AG09309 (cell line): ENCODE measurements around the gene ADCY1.

ENCODE experiments used
- DNase-seq: peaks from one replicate; pipeline ENCODE4 v3.0.0-alpha.2; 2010; ENCODE audit warnings: low read depth
- H3K4me3 ChIP-seq: 2 replicates; pipeline ENCODE4 v1.5.1; 2011; ENCODE audit warnings: mild to moderate bottlenecking, low read depth, low read length, moderate library complexity; ENCODE audit not compliant: control insufficient read depth
- TF ChIP-seq, protein P1 (sequence below): IDR thresholded peaks from 2 replicates; pipeline ENCODE4 v1.5.1; 2011; ENCODE audit warnings: mild to moderate bottlenecking, low read depth, low read length, inconsistent platforms; ENCODE audit not compliant: insufficient read depth, control insufficient read depth; ENCODE audit errors: missing control alignments

Gene ADCY1

DNA sequence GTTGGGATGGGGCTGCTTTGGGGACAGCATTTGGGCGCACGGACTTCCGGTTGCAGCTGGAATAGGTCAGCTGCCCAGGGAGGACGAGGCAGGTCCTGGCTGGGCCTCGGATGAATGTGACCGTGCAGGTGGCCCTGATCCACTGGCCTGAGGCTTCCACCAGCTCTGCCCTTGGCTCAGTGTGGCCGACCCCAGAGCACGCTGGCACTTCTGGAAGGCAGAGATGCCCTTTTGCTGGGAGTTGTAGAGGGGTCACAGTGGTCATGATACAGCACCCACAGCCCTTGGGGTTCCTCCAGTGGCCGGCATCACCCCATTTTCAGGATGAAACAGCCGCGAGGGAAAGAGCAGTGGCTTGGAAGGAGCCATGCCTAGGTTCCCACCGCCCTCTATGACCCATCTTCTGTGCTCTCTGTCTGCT is 19.0 kb downstream of the ADCY1 start:
- TF ChIP-seq, protein P1, sequence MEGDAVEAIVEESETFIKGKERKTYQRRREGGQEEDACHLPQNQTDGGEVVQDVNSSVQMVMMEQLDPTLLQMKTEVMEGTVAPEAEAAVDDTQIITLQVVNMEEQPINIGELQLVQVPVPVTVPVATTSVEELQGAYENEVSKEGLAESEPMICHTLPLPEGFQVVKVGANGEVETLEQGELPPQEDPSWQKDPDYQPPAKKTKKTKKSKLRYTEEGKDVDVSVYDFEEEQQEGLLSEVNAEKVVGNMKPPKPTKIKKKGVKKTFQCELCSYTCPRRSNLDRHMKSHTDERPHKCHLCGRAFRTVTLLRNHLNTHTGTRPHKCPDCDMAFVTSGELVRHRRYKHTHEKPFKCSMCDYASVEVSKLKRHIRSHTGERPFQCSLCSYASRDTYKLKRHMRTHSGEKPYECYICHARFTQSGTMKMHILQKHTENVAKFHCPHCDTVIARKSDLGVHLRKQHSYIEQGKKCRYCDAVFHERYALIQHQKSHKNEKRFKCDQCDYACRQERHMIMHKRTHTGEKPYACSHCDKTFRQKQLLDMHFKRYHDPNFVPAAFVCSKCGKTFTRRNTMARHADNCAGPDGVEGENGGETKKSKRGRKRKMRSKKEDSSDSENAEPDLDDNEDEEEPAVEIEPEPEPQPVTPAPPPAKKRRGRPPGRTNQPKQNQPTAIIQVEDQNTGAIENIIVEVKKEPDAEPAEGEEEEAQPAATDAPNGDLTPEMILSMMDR, result no peak
- no peak for DNase-seq
- H3K4me3 ChIP-seq, result no peak overlapping the region

DNA sequence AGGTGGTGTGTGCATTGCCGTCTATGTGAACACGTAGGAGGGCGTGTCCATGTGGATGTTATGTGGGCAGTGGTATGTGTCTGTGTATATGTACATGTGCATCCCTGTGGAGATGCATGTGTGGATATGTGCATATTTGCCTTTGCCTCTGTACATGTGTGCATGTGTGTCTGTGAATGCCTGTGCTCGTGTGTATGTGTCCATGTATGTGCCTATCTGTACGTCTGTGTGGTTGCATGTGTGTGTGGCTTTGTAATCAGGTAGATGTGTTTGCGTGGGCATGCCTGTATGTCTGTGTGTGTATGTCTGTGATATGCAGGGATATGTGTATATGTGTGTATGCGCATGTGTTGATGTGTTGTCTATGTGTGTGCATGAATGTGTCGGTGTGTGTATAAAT is 19.7 kb downstream of the ADCY1 start:
- TF ChIP-seq, protein P1, result no peak
- no peak for DNase-seq
- H3K4me3 ChIP-seq, result no peak overlapping the region

DNA sequence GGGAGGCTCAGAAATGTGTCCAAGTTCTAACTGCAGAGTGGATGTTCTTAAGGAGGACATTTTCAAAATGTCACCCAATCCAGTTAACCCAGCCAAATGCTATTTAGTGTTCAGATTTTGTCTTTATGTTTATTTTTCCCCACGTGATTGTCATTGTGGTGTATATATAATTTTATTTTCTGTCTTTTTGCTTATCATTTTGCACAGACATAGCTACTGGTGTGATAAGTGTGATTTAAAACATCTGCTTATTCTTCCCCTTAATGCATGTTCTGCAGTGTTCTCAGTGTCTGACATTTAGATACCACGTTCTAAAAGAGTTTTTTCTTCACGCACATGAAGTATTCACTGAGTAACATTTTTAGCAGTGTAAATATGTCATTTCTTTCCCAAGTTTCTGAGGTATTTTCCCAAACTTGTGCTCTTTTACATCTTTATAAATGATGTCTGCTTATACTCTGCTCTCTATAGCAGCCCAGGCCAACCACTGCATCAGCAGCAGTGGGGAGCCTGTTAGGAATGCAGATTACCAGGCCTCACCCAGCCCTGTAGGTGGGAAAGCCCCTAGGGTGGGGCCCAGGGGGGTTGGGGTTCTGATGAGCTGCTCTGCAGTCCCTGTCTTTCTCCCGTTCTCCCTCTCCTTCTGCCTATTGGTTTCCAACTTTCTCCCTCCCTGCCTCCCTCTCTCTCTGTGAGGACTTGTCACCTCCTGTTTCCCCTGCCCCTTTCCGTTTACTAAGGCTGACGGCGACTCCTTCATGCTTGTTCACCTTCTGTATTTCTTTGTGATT is 20.8 kb downstream of the ADCY1 start:
- no peak overlapping the region for H3K4me3 ChIP-seq
- no peak for DNase-seq
- TF ChIP-seq, protein P1, result no peak

- H3K4me3 ChIP-seq, result no peak overlapping the region
- TF ChIP-seq, protein P1, result no peak
- no peak for DNase-seq
These were observed 21.9 kb downstream of the ADCY1 start for GRCh38 chr7:45595809-45596664.

- H3K4me3 ChIP-seq, result no peak overlapping the region
- DNase-seq, result no peak
- TF ChIP-seq, protein P1, result no peak
These were observed 22.5 kb downstream of the ADCY1 start for GRCh38 chr7:45596665-45597095.

GRCh38 chr7:45597286-45597984 is 23.3 kb downstream of the ADCY1 start:
- DNase-seq, result no peak
- TF ChIP-seq, protein P1, result no peak
- no peak overlapping the region for H3K4me3 ChIP-seq
